Thyroid gland (tissue), 4 donors: ENCODE measurements around the gene FHIT. TPM values are rescaled to one million over a fixed set of nuclear protein-coding genes. Genes with fewer than 3 reads are reported as not detected.

Experiments
- DNase-seq, 2 donors: peaks; one replicate each; pipeline ENCODE4 v3.0.0-alpha.2; 2019
- H3K27ac ChIP-seq, 3 donors: fragments of 200-600 bp; sonication (generic); 1 replicate in 2 of 3; 2 replicates in 1 of 3; pipeline ENCODE4 v1.5.1; 2016 to 2019; ENCODE audit warnings: mild to moderate bottlenecking in 1 of 3, moderate library complexity in 1 of 3
- H3K27me3 ChIP-seq: fragments of 200-600 bp; sonication (generic); one replicate; pipeline ENCODE4 v1.5.1; 2019
- H3K36me3 ChIP-seq, 2 donors: fragments of 200-600 bp; sonication (generic); one replicate each; pipeline ENCODE4 v1.5.1; 2016 to 2019
- H3K4me1 ChIP-seq, 2 donors: fragments of 200-600 bp; sonication (generic); one replicate each; pipeline ENCODE4 v1.5.1; 2017 to 2019
- H3K4me3 ChIP-seq, 3 donors: fragments of 200-600 bp; sonication (generic); replicated peaks in 1 of 3; 1 replicate in 2 of 3; 2 replicates in 1 of 3; pipeline ENCODE4 v1.5.1; 2016; ENCODE audit warnings: mild to moderate bottlenecking in 1 of 3
- H3K9me3 ChIP-seq: fragments of 200-600 bp; sonication (generic); one replicate; pipeline ENCODE4 v1.5.1; 2017
- POLR2A ChIP-seq, 2 donors: fragments of 450-650 bp; IDR thresholded peaks; one replicate each; pipeline ENCODE4 v1.6.1; 2017; ENCODE audit warnings: antibody characterized with exemption in 2 of 2, mild to moderate bottlenecking in 2 of 2, moderate library complexity in 1 of 2
- WGBS, 2 donors: methylation state at CpG; one replicate each; pipeline ENCODE4 v1.1.5; 2017; 5-methylcytosine and 5-hydroxymethylcytosine counted together
- intact Hi-C: fragments of 100-400 bp; cut with DNase I; formaldehyde crosslinking; loops from one replicate; pipeline ENCODE4 v1.15.1; 2023
- total RNA-seq, 4 donors: library from RNA; depleted of rRNA; stranded (reverse); fragments of >200 nt; gene quantifications; one replicate each; pipeline ENCODE4 v1.2.3, GENCODE V29; 2016
- TF ChIP-seq, protein P1 (sequence below), 6 experiments: fragments of 200-600 bp in 3 of 6; fragments of 450-650 bp in 3 of 6; sonication (generic) in 3 of 6; IDR thresholded peaks; one replicate each; pipeline ENCODE4 v1.5.1; 2016 to 2019; ENCODE audit warnings: antibody characterized with exemption in 6 of 6, mild to moderate bottlenecking in 2 of 6, inconsistent platforms in 1 of 6, moderate library complexity in 1 of 6

The FHIT gene
- total RNA-seq, 4 donors from 2014 or later = 12.2 to 18.9 (median 16.2) TPM

DNA sequence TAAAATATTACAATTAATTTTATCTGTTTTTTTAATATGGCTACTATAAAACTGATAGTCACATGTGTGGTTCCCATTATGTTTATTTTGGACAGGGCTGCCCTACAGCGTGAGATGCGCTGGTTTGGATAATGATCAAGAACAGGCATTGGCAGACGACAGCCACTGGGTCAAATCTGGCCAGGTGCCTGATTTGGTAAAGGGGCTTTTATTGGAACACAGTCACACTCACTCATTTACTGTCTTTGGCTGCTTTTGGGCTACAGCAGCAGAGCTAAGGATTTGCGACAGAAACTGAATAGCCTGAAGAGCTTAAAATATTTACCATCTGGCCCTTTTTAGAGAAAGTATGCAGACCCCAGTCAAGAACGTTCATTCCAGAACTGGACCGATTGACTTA lies 1477.3 kb downstream of the FHIT start:
- intact Hi-C loops = no loop called here
- Histone ChIP-seq H3K36me3 (no peaks in the 10 kb centered on the region), H3K4me1 (no peaks in the 10 kb centered on the region), H3K9me3 (no peaks in the 10 kb centered on the region), H3K4me3 (no peak overlapping the region), H3K27ac (no peak overlapping the region), H3K27me3 (no peaks in the 10 kb centered on the region)
- no peak for TF ChIP-seq POLR2A (IDR thresholded peaks at IDR 0.05)
- TF ChIP-seq, protein P1, sequence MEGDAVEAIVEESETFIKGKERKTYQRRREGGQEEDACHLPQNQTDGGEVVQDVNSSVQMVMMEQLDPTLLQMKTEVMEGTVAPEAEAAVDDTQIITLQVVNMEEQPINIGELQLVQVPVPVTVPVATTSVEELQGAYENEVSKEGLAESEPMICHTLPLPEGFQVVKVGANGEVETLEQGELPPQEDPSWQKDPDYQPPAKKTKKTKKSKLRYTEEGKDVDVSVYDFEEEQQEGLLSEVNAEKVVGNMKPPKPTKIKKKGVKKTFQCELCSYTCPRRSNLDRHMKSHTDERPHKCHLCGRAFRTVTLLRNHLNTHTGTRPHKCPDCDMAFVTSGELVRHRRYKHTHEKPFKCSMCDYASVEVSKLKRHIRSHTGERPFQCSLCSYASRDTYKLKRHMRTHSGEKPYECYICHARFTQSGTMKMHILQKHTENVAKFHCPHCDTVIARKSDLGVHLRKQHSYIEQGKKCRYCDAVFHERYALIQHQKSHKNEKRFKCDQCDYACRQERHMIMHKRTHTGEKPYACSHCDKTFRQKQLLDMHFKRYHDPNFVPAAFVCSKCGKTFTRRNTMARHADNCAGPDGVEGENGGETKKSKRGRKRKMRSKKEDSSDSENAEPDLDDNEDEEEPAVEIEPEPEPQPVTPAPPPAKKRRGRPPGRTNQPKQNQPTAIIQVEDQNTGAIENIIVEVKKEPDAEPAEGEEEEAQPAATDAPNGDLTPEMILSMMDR (IDR thresholded peaks at IDR 0.05) = no peak
- no peak for DNase-seq
- 83 to 85% methylated on average over 6 of the region's 6 CpGs for WGBS, 2 donors

DNA sequence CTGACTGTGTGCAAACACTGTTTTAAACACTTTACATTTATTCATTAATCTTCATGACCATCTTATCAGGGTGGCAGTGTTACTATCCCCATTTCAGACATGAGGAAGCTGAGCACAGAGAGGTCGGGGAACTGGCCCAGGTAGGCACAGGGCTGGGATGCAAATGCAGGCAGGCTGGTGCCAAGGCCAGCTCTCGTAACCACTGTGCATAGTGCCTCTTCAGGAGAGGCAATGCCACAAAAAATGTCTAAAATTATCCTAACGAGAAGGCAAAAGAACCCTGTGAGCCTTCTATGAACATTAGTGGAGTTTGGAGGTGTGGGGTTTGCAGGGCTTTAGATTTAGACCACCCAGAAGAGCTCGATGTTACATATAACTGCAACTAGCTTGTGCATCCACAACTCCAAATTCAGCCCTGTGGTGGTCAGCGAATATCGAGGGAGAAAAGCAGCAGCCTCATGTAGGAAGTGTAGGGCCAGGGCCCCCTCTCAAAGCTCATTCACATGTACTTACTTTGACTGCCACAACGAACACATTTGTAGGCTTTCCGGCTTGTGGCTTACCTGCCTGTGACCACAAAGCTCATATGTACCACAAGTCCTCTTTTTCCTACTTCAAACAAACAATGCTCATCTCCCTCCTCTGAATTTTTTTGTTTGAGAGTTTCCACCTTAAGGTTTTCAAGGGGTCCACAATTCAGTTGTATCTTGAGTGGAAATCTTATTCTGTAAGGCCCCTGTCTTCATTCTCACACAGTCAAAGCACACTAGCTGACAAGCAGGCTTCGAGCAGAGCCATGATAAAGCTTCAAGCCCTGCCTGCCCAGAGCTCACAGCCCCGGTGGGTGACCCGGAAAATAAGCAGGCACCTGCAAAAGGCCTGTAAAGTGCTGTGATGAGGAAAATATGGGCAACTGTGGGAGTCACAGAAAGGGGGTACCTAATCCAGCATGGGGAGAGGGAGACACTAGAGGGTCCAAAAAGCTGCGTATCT lies 1478.5 kb downstream of the FHIT start:
- H3K27me3 ChIP-seq = no peaks in the 10 kb centered on the region
- TF ChIP-seq POLR2A (IDR thresholded peaks at IDR 0.05) = no peak
- TF ChIP-seq, protein P1 (IDR thresholded peaks at IDR 0.05) = no peak
- H3K27ac ChIP-seq = no peak overlapping the region
- 65 to 71% methylated on average over 12 of the region's 12 CpGs for WGBS, 2 donors
- intact Hi-C loops = no loop called here
- H3K4me3 ChIP-seq = no peak overlapping the region
- no peaks in the 10 kb centered on the region for H3K4me1 ChIP-seq
- no peak for DNase-seq
- H3K36me3 ChIP-seq = no peaks in the 10 kb centered on the region
- no peaks in the 10 kb centered on the region for H3K9me3 ChIP-seq

DNA sequence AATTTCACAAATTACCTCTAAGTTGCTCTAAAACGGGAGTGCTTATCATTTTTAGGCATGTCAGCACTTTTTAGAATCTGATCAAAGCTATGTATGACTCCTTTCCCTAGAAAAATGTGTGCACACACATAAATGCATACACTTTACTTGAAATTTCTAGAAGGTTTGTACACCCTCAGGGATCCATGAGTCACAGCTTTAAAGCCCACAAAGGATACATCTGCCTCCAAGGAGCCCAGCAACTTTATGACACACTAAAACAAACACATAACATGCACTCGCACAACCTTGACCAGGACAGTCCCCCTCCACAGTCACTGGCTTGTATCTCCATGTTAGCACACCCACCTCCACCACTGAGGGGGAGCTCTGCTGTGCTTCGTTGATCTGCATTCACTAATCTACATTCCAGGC lies 1479.5 kb downstream of the FHIT start:
- Histone ChIP-seq H3K4me3 (no peak overlapping the region), H3K36me3 (no peaks in the 10 kb centered on the region), H3K27ac (no peak overlapping the region), H3K27me3 (no peaks in the 10 kb centered on the region), H3K4me1 (no peaks in the 10 kb centered on the region), H3K9me3 (no peaks in the 10 kb centered on the region)
- intact Hi-C loops = no loop called here
- TF ChIP-seq, protein P1 (IDR thresholded peaks at IDR 0.05) = no peak
- no peak for TF ChIP-seq POLR2A (IDR thresholded peaks at IDR 0.05)
- no peak for DNase-seq
- 54 to 56% methylated on average over 3 of the region's 3 CpGs for WGBS, 2 donors

DNA sequence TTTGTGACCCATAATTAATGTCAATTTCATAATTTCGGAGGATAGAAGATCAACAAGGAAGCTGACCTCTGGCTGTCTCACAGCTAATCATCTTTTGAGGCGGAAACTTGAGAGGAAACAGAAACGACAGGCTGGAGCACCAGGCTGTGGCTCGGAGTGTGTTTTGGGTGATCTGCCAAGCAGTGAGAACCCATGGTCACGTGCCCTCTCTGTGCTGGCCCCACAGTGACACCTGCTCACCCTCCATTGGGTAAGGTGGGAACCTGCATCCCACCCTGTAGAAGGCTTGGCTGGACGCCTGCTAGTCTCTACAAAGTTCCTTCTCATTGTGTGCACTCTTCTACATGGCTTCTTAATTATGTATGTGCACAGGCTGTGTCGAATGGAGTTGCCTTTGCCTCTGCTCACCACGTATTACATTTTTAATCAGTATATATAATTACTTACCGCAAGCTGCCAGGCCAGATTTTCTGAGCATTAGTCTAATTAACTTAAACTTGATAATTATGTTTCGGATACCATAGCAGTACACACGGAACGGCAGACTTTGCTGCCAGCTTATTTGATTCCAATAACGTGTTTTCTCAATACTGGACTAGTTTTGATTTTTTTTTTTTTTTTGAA lies 1482.0 kb downstream of the FHIT start:
- Histone ChIP-seq H3K4me1 (no peaks in the 10 kb centered on the region), H3K36me3 (no peaks in the 10 kb centered on the region), H3K27ac (no peak overlapping the region), H3K27me3 (no peaks in the 10 kb centered on the region), H3K9me3 (no peaks in the 10 kb centered on the region), H3K4me3 (no peak overlapping the region)
- DNase-seq = no peak
- intact Hi-C loops = no loop called here
- TF ChIP-seq, protein P1 (IDR thresholded peaks at IDR 0.05) = no peak
- no peak for TF ChIP-seq POLR2A (IDR thresholded peaks at IDR 0.05)
- 89 to 95% methylated on average over 13 of the region's 13 CpGs for WGBS, 2 donors
